RPMI7951 (cell line): Measurements from ENCODE around the gene ANTKMT. TPM values are rescaled to one million over a fixed set of nuclear protein-coding genes. Genes with fewer than 3 reads are reported as not detected.

Experiments
- DNase-seq: peaks from one replicate; pipeline ENCODE4 v3.0.0-alpha.2; 2012; ENCODE audit warnings: low read depth
- total RNA-seq: library from RNA; depleted of rRNA; stranded (reverse); fragments of >200 nt; shearing (Covaris generic); gene quantifications from 2 replicates; pipeline ENCODE4 v1.2.3, GENCODE V29; 2014

ANTKMT gene
- total RNA-seq, 1 experiment from 2014 or later: 18.0 TPM

GRCh38 chr16:727291-727977 is 6.5 kb downstream of the ANTKMT start:
- DNase-seq: no peak

- peak; percentile 79 for DNase-seq
Measured at GRCh38 chr16:728131-728889, 7.4 kb downstream of the ANTKMT start.

- no peak for DNase-seq
Measured at GRCh38 chr16:728890-729744, 8.2 kb downstream of the ANTKMT start.

- DNase-seq: no peak
Measured at GRCh38 chr16:729768-730665, 9.1 kb downstream of the ANTKMT start.

GRCh38 chr16:730666-731509 is 9.9 kb downstream of the ANTKMT start:
- DNase-seq: no peak

GRCh38 chr16:732332-732731 is 11.4 kb downstream of the ANTKMT start:
- DNase-seq: no peak

- no peak for DNase-seq
Measured at GRCh38 chr16:732936-733335, 12.0 kb downstream of the ANTKMT start.

- no peak for DNase-seq
Measured at GRCh38 chr16:733382-734207, 12.6 kb downstream of the ANTKMT start.

GRCh38 chr16:734208-734980 is 13.4 kb downstream of the ANTKMT start:
- DNase-seq: no peak

GRCh38 chr16:734981-735881 is 14.3 kb downstream of the ANTKMT start:
- DNase-seq: no peak

GRCh38 chr16:735982-736453 is 15.1 kb downstream of the ANTKMT start:
- DNase-seq: no peak

GRCh38 chr16:736936-737481 is 16.1 kb downstream of the ANTKMT start:
- no peak for DNase-seq

GRCh38 chr16:739560-740458 is 18.9 kb downstream of the ANTKMT start:
- DNase-seq: no peak

GRCh38 chr16:740459-740763 is 19.5 kb downstream of the ANTKMT start:
- no peak for DNase-seq

GRCh38 chr16:740764-741505 is 20.0 kb downstream of the ANTKMT start, which contains the start of gene CIAO3:
CIAO3 (minus strand) TSS chr16:740997; CDS start chr16:740985, 12 bp downstream.
- DNase-seq: peak; percentile 82
